Mesendoderm (in vitro differentiated cells): Measurements from ENCODE around the gene BOD1.

Source experiments
- DNase-seq: peaks from one replicate; pipeline ENCODE4 v3.0.0; 2013
- H2AK5ac ChIP-seq: 2 replicates; pipeline ENCODE4 v1.6.1; 2013; ENCODE audit warnings: low read length, inconsistent platforms
- H2BK120ac ChIP-seq: 2 replicates; pipeline ENCODE4 v1.6.1; 2013; ENCODE audit warnings: low read depth, mild to moderate bottlenecking, low read length, moderate library complexity, mixed read lengths
- H2BK15ac ChIP-seq: replicated peaks from 2 replicates; pipeline ENCODE4 v1.6.1; 2013; ENCODE audit warnings: low read depth, mild to moderate bottlenecking, moderate library complexity
- H2BK5ac ChIP-seq: 2 replicates; pipeline ENCODE4 v1.6.1; 2013; ENCODE audit warnings: low read length, inconsistent platforms
- H3K18ac ChIP-seq: 2 replicates; pipeline ENCODE4 v1.6.1; 2013; ENCODE audit warnings: mild to moderate bottlenecking, low read length, mixed read lengths
- H3K23ac ChIP-seq: one replicate; pipeline ENCODE4 v1.6.1; 2013; ENCODE audit warnings: low read length
- H3K27ac ChIP-seq: 2 replicates; pipeline ENCODE4 v1.5.1; 2013; ENCODE audit warnings: low read depth, mild to moderate bottlenecking, inconsistent platforms, low read length, moderate library complexity
- H3K27me3 ChIP-seq: 2 replicates; pipeline ENCODE4 v1.6.1; 2013; ENCODE audit warnings: low read length, control low read depth, mild to moderate bottlenecking, inconsistent platforms; ENCODE audit not compliant: insufficient read depth, poor library complexity
- H3K36me3 ChIP-seq: 2 replicates; pipeline ENCODE4 v1.6.1; 2013; ENCODE audit warnings: low read length, inconsistent platforms; ENCODE audit not compliant: control insufficient read depth, insufficient read depth
- H3K4ac ChIP-seq: one replicate; pipeline ENCODE4 v1.6.1; 2013; ENCODE audit warnings: low read depth, mild to moderate bottlenecking, low read length, moderate library complexity
- H3K4me1 ChIP-seq: 2 replicates; pipeline ENCODE4 v1.6.1; 2013; ENCODE audit warnings: low read depth, low read length, inconsistent platforms; ENCODE audit not compliant: control insufficient read depth
- H3K4me2 ChIP-seq: 2 replicates; pipeline ENCODE4 v1.6.1; 2013; ENCODE audit warnings: low read length
- H3K4me3 ChIP-seq: 2 replicates; pipeline ENCODE4 v1.5.1; 2013; ENCODE audit warnings: mild to moderate bottlenecking, low read length
- H3K56ac ChIP-seq: one replicate; pipeline ENCODE4 v1.6.1; 2013; ENCODE audit warnings: low read length
- H3K79me1 ChIP-seq: 2 replicates; pipeline ENCODE4 v1.6.1; 2013; ENCODE audit warnings: low read length, inconsistent platforms
- H3K79me2 ChIP-seq: 2 replicates; pipeline ENCODE4 v1.6.1; 2013; ENCODE audit warnings: mild to moderate bottlenecking, low read length; ENCODE audit not compliant: control insufficient read depth, insufficient read depth
- H3K9ac ChIP-seq: 2 replicates; pipeline ENCODE4 v1.6.1; 2013; ENCODE audit warnings: low read length, inconsistent platforms
- H4K5ac ChIP-seq: one replicate; pipeline ENCODE4 v1.6.1; 2013; ENCODE audit warnings: low read length
- H4K8ac ChIP-seq: one replicate; pipeline ENCODE4 v1.6.1; 2013; ENCODE audit warnings: low read depth, mild to moderate bottlenecking, control low read depth, low read length, moderate library complexity
- whole genome bisulfite sequencing: extraction: QIAGEN DNeasy Blood & Tissue Kit; methylation state at CpG from one replicate; pipeline ENCODE4 v1.1.7; 2013; ENCODE audit warnings: low lambda C conversion rate, missing lambda C conversion rate; ENCODE audit not compliant: insufficient coverage; ENCODE audit errors: extremely low coverage; 5-methylcytosine and 5-hydroxymethylcytosine counted together

Gene BOD1

GRCh38 chr5:173568703-173569102 is 47.7 kb downstream of the BOD1 start:
- Histone ChIP-seq H3K4me1 (no peaks in the 10 kb centered on the region), H2BK5ac (no peak overlapping the region), H2BK15ac (no peak overlapping the region), H4K5ac (no peak overlapping the region), H3K4me2 (no peak overlapping the region), H3K18ac (no peak overlapping the region), H3K36me3 (no peaks in the 10 kb centered on the region), H3K4me3 (no peak overlapping the region), H3K79me1 (no peaks in the 10 kb centered on the region), H3K79me2 (no peaks in the 10 kb centered on the region), H3K9ac (no peak overlapping the region), H4K8ac (no peak overlapping the region), H2BK120ac (no peak overlapping the region), H3K56ac (no peak overlapping the region), H3K23ac (no peak overlapping the region), H3K4ac (no peak overlapping the region), H3K27ac (no peak overlapping the region), H2AK5ac (no peak overlapping the region), H3K27me3 (no peaks in the 10 kb centered on the region)
- WGBS = no CpG with 5 or more reads among the region's 4 CpGs
- no peak for DNase-seq

GRCh38 chr5:173568128-173568527 is 48.3 kb downstream of the BOD1 start:
- no peak for DNase-seq
- Histone ChIP-seq H3K18ac (no peak overlapping the region), H2BK120ac (no peak overlapping the region), H3K79me1 (no peaks in the 10 kb centered on the region), H3K4me1 (no peaks in the 10 kb centered on the region), H3K23ac (no peak overlapping the region), H3K4me2 (no peak overlapping the region), H3K27ac (no peak overlapping the region), H3K27me3 (no peaks in the 10 kb centered on the region), H3K9ac (no peak overlapping the region), H3K4ac (no peak overlapping the region), H3K36me3 (no peaks in the 10 kb centered on the region), H2BK15ac (no peak overlapping the region), H2AK5ac (no peak overlapping the region), H3K79me2 (no peaks in the 10 kb centered on the region), H4K5ac (no peak overlapping the region), H3K4me3 (no peak overlapping the region), H4K8ac (no peak overlapping the region), H3K56ac (no peak overlapping the region), H2BK5ac (no peak overlapping the region)
- WGBS = no CpG with 5 or more reads among the region's 1 CpG

- WGBS = no CpG with 5 or more reads among the region's 7 CpGs
- H3K27me3 ChIP-seq = no peaks in the 10 kb centered on the region
These were observed 48.9 kb downstream of the BOD1 start for GRCh38 chr5:173567548-173567947.

GRCh38 chr5:173565491-173566072 is 50.9 kb downstream of the BOD1 start:
- no peaks in the 10 kb centered on the region for H3K79me2 ChIP-seq
- no peaks in the 10 kb centered on the region for H3K4me1 ChIP-seq
- H3K9ac ChIP-seq = no peak overlapping the region
- H2AK5ac ChIP-seq = no peak overlapping the region
- H3K36me3 ChIP-seq = no peaks in the 10 kb centered on the region
- no peaks in the 10 kb centered on the region for H3K27me3 ChIP-seq
- no peak overlapping the region for H4K5ac ChIP-seq
- H2BK120ac ChIP-seq = no peak overlapping the region
- no peak overlapping the region for H3K18ac ChIP-seq
- H3K4ac ChIP-seq = no peak overlapping the region
- DNase-seq = no peak
- no peak overlapping the region for H2BK5ac ChIP-seq
- H3K56ac ChIP-seq = no peak overlapping the region
- H3K79me1 ChIP-seq = no peaks in the 10 kb centered on the region
- no peak overlapping the region for H3K27ac ChIP-seq
- H4K8ac ChIP-seq = no peak overlapping the region
- no CpG with 5 or more reads among the region's 3 CpGs for WGBS
- no peak overlapping the region for H3K4me3 ChIP-seq
- H3K23ac ChIP-seq = no peak overlapping the region
- H2BK15ac ChIP-seq = no peak overlapping the region
- H3K4me2 ChIP-seq = no peak overlapping the region

More at GRCh38 chr5:173567548-173567947, 48.9 kb downstream of the BOD1 start:
- H3K4me3 ChIP-seq = no peak overlapping the region
- H3K4ac ChIP-seq = no peak overlapping the region
- DNase-seq = no peak
- H2BK120ac ChIP-seq = no peak overlapping the region
- H2BK5ac ChIP-seq = no peak overlapping the region
- H3K56ac ChIP-seq = no peak overlapping the region
- no peak overlapping the region for H3K23ac ChIP-seq
- H4K8ac ChIP-seq = no peak overlapping the region
- H3K9ac ChIP-seq = no peak overlapping the region
- no peaks in the 10 kb centered on the region for H3K36me3 ChIP-seq
- no peaks in the 10 kb centered on the region for H3K79me1 ChIP-seq
- H2AK5ac ChIP-seq = no peak overlapping the region
- H3K27ac ChIP-seq = no peak overlapping the region
- no peak overlapping the region for H3K4me2 ChIP-seq
- H3K4me1 ChIP-seq = no peaks in the 10 kb centered on the region
- H4K5ac ChIP-seq = no peak overlapping the region
- H3K18ac ChIP-seq = no peak overlapping the region
- H3K79me2 ChIP-seq = no peaks in the 10 kb centered on the region
- no peak overlapping the region for H2BK15ac ChIP-seq

- Histone ChIP-seq H3K27ac (no peak overlapping the region), H2AK5ac (no peak overlapping the region), H2BK120ac (no peak overlapping the region), H3K23ac (no peak overlapping the region), H4K5ac (no peak overlapping the region), H2BK5ac (no peak overlapping the region), H3K79me1 (no peaks in the 10 kb centered on the region), H3K56ac (no peak overlapping the region), H2BK15ac (no peak overlapping the region), H3K18ac (no peak overlapping the region), H3K4me3 (no peak overlapping the region), H3K27me3 (no peaks in the 10 kb centered on the region), H3K4me2 (no peak overlapping the region), H3K36me3 (no peaks in the 10 kb centered on the region), H3K79me2 (no peaks in the 10 kb centered on the region), H3K4ac (no peak overlapping the region), H3K4me1 (no peaks in the 10 kb centered on the region), H4K8ac (no peak overlapping the region), H3K9ac (no peak overlapping the region)
- DNase-seq = no peak
- WGBS = no CpG with 5 or more reads among the region's 4 CpGs
These were observed 52.3 kb downstream of the BOD1 start for GRCh38 chr5:173564106-173564505.

GRCh38 chr5:173563246-173563645 is 53.2 kb downstream of the BOD1 start:
- Histone ChIP-seq H3K27me3 (no peaks in the 10 kb centered on the region), H3K79me1 (no peaks in the 10 kb centered on the region), H2BK15ac (no peak overlapping the region), H3K79me2 (no peaks in the 10 kb centered on the region), H3K9ac (no peak overlapping the region), H4K5ac (no peak overlapping the region), H3K4me3 (no peak overlapping the region), H3K56ac (no peak overlapping the region), H3K4me1 (no peaks in the 10 kb centered on the region), H3K23ac (no peak overlapping the region), H2BK120ac (no peak overlapping the region), H3K18ac (no peak overlapping the region), H2AK5ac (no peak overlapping the region), H4K8ac (no peak overlapping the region), H3K4ac (no peak overlapping the region), H3K27ac (no peak overlapping the region), H3K4me2 (no peak overlapping the region), H3K36me3 (no peaks in the 10 kb centered on the region), H2BK5ac (no peak overlapping the region)
- no CpG with 5 or more reads among the region's 6 CpGs for WGBS
- no peak for DNase-seq
